OCI-LY7 (cell line): Measurements from ENCODE around the gene RIMKLB. TPM values are rescaled to one million over a fixed set of nuclear protein-coding genes. Genes with fewer than 3 reads are reported as not detected.

ENCODE experiments used
- BruUV-seq: library from RNA; stranded (reverse); fragments of 400-500 nt; replicated peaks from 2 replicates; lab custom pipeline; 2021; lab: Mats Ljungman, UMichigan
- CTCF ChIA-PET: fragments of 300-600 bp; sonication (Branson Sonifier 250); formaldehyde crosslinking; loops from one replicate; lab custom pipeline; 2022; ENCODE audit warnings: antibody characterized with exemption; ENCODE audit not compliant: unreplicated experiment; lab: Charles Lee
- POLR2A ChIA-PET: fragments of 300-600 bp; sonication (Branson Sonifier 250); formaldehyde crosslinking; loops from one replicate; lab custom pipeline; 2022; ENCODE audit warnings: antibody characterized with exemption; lab: Charles Lee
- DNase-seq: peaks from one replicate; pipeline ENCODE4 v3.0.0-alpha.2; 2015; ENCODE audit warnings: low spot score
- H2AFZ ChIP-seq: fragments of 200-600 bp; sonication (generic), shearing (Covaris generic); 2 replicates; pipeline ENCODE4 v1.6.1; 2014; ENCODE audit warnings: mild to moderate bottlenecking, antibody characterized with exemption, low read length, moderate library complexity
- H3K27ac ChIP-seq: fragments of 200-600 bp; sonication (generic); 2 replicates; pipeline ENCODE4 v1.5.1; 2014; ENCODE audit warnings: mixed run types, low read depth, mild to moderate bottlenecking, moderate library complexity, low read length, inconsistent platforms; ENCODE audit not compliant: poor library complexity, severe bottlenecking
- H3K36me3 ChIP-seq: fragments of 200-600 bp; sonication (generic); 2 replicates; pipeline ENCODE4 v1.6.1; 2014; ENCODE audit warnings: mild to moderate bottlenecking, antibody characterized with exemption, low read length, moderate library complexity, mixed read lengths; ENCODE audit not compliant: insufficient read depth
- H3K4me1 ChIP-seq: fragments of 200-600 bp; sonication (generic); 2 replicates; pipeline ENCODE4 v1.5.1; 2014; ENCODE audit warnings: mild to moderate bottlenecking, low read length; ENCODE audit not compliant: insufficient read depth, poor library complexity, severe bottlenecking
- H3K4me2 ChIP-seq: fragments of 200-600 bp; sonication (generic); 2 replicates; pipeline ENCODE4 v1.6.1; 2014; ENCODE audit warnings: mild to moderate bottlenecking, low read length
- H3K4me3 ChIP-seq: fragments of 200-600 bp; sonication (generic); 2 replicates; pipeline ENCODE4 v1.5.1; 2014; ENCODE audit warnings: mild to moderate bottlenecking, low read depth, low read length; ENCODE audit not compliant: poor library complexity, severe bottlenecking
- H3K79me2 ChIP-seq: fragments of 200-600 bp; sonication (generic); 2 replicates; pipeline ENCODE4 v1.6.1; 2016; ENCODE audit warnings: low read depth, mild to moderate bottlenecking, low read length, moderate library complexity, mixed read lengths; ENCODE audit not compliant: insufficient read depth
- H3K9me2 ChIP-seq: fragments of 200-600 bp; sonication (generic); 2 replicates; pipeline ENCODE4 v1.6.1; 2016; ENCODE audit warnings: mild to moderate bottlenecking, low read length, mixed read lengths; ENCODE audit not compliant: insufficient read depth
- H3K9me3 ChIP-seq: fragments of 200-600 bp; sonication (generic); 2 replicates; pipeline ENCODE4 v1.6.1; 2014; ENCODE audit warnings: mild to moderate bottlenecking, mixed run types, low read length, mixed read lengths
- H4K20me1 ChIP-seq: fragments of 200-600 bp; sonication (generic); 2 replicates; pipeline ENCODE4 v1.6.1; 2014; ENCODE audit warnings: mild to moderate bottlenecking, antibody characterized with exemption, low read length, moderate library complexity, mixed read lengths; ENCODE audit not compliant: insufficient read depth
- EZH2phosphoT487 ChIP-seq: fragments of 200-600 bp; sonication (generic); IDR thresholded peaks from 2 replicates; pipeline ENCODE4 v1.6.1; 2018; ENCODE audit warnings: low read depth, borderline replicate concordance, mild to moderate bottlenecking, mixed run types, antibody characterized with exemption, low read length, moderate library complexity, mixed read lengths
- intact Hi-C: fragments of 100-400 bp; cut with micrococcal nuclease; formaldehyde crosslinking; loops from one replicate; pipeline ENCODE4 v1.10.0; 2022; ENCODE audit not compliant: unreplicated experiment
- total RNA-seq, 2 experiments: library from RNA; depleted of rRNA in 1 of 2; stranded (reverse); fragments of >200 nt in 1 of 2; shearing (Covaris generic) in 1 of 2; gene quantifications; 2 replicates each; pipeline ENCODE4 v1.2.3, GENCODE V29; 2014 to 2022
- TF ChIP-seq, protein P1 (sequence below): fragments of 200-600 bp; sonication (generic); conservative IDR thresholded peaks from 2 replicates; pipeline ENCODE4 v1.5.1; 2014; ENCODE audit warnings: mild to moderate bottlenecking, antibody characterized with exemption, low read length, moderate library complexity, mixed read lengths

The RIMKLB gene
- total RNA-seq, 2 experiments from 2014 or later = 84.6 to 109 TPM

DNA sequence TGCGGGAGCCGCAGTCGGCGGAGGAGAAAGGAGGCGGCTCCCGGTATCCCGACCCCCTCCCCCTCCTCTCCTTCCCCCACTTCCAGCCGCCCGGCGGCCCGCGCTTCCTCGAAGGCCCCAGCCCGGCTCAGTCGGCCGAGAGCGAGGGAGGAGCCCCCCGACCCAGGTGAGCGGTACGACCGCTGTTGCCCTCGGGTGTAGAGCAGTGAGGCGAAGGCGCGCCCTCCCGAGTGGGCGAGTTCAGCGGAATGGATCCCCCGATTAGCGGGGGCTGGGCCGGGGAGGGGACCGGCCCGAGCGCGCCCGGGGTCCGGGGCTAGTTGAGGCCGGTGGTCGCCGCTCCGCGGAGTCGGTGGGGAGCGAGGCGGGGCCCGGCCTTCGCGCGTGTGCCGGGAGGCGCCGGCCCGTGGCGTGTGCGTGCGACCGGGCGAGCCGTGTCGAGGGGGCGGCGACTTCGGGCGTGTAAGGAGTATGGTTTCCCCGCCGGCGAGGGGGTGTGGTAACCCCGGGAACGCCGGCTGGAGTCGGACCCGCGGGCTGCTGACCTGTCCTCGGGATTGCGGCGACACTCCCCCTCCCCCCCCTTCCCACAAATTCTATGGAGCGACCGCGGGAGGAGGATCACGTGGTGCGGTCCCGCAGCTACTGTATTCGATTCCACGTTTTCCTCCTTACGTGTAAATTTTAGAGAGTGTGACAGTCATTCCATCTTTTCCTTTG lies 501 bp downstream of the RIMKLB start:
- no peak overlapping the region for H2AFZ ChIP-seq
- intact Hi-C loops = loop anchor here (5.0 to 10.0 kb wide), 3 partner anchors 249 to 1697 kb away; partner anchors contain the start of genes CLECL1, KLRK1 and M6PR
- TF ChIP-seq EZH2phosphoT487 = no peak
- TF ChIP-seq, protein P1, sequence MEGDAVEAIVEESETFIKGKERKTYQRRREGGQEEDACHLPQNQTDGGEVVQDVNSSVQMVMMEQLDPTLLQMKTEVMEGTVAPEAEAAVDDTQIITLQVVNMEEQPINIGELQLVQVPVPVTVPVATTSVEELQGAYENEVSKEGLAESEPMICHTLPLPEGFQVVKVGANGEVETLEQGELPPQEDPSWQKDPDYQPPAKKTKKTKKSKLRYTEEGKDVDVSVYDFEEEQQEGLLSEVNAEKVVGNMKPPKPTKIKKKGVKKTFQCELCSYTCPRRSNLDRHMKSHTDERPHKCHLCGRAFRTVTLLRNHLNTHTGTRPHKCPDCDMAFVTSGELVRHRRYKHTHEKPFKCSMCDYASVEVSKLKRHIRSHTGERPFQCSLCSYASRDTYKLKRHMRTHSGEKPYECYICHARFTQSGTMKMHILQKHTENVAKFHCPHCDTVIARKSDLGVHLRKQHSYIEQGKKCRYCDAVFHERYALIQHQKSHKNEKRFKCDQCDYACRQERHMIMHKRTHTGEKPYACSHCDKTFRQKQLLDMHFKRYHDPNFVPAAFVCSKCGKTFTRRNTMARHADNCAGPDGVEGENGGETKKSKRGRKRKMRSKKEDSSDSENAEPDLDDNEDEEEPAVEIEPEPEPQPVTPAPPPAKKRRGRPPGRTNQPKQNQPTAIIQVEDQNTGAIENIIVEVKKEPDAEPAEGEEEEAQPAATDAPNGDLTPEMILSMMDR = no peak
- H3K4me1 ChIP-seq = peaks cover 71% of the 10 kb centered on the region
- BruUV-seq = no TSS peak
- H3K27ac ChIP-seq = peak overlapping the region; percentile 100
- H3K79me2 ChIP-seq = peaks cover 57% of the 10 kb centered on the region
- CTCF ChIA-PET = interaction anchor here (1.0 kb wide), 1 partner anchor 87 kb away, joined by 3 read pairs; no protein-coding TSS in a partner anchor
- H3K36me3 ChIP-seq = peaks cover 36% of the 10 kb centered on the region
- H3K4me3 ChIP-seq = peak overlapping the region; percentile 86
- H4K20me1 ChIP-seq = peaks cover 28% of the 10 kb centered on the region
- no peaks in the 10 kb centered on the region for H3K9me2 ChIP-seq
- H3K9me3 ChIP-seq = no peaks in the 10 kb centered on the region
- POLR2A ChIA-PET = interaction anchor here (0.6 to 1.5 kb wide), 7 partner anchors 11 to 440 kb away, joined by 3 to 5 read pairs (median 3); no protein-coding TSS in a partner anchor
- DNase-seq = peak; percentile 60
- peak overlapping the region; percentile 94 for H3K4me2 ChIP-seq

DNA sequence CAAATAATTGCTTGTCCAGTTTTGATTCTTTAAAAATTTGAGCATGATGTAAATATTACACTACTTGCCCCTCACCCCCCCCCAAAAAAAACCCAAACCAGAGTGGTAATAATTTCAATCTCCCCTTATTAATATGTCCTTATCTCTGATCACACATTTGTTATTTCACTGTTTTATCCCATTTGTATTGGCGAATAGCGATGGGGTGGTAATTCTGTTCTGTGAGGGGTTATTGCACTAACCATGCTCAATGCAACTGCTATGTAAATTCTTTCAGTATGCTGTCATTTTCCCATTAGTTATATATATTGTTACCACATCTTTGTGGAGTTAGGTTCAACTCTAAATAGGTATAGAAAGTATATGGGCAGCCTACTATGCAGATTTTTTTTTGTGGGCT lies 1.1 kb downstream of the RIMKLB start:
- Histone ChIP-seq H3K4me1 (peaks cover 67% of the 10 kb centered on the region), H3K9me3 (no peaks in the 10 kb centered on the region), H3K4me3 (peak overlapping the region; percentile 86), H3K79me2 (peaks cover 63% of the 10 kb centered on the region), H3K27ac (peak overlapping the region; percentile 100), H4K20me1 (peaks cover 34% of the 10 kb centered on the region), H3K9me2 (no peaks in the 10 kb centered on the region), H3K4me2 (peak overlapping the region; percentile 94), H2AFZ (no peak overlapping the region), H3K36me3 (peaks cover 42% of the 10 kb centered on the region)
- TF ChIP-seq EZH2phosphoT487 = no peak
- TF ChIP-seq, protein P1 = no peak
- intact Hi-C loops = loop anchor here (5.0 to 10.0 kb wide), 3 partner anchors 248 to 1696 kb away; partner anchors contain the start of genes CLECL1, KLRK1 and M6PR
- BruUV-seq = no TSS peak
- CTCF ChIA-PET = no interaction called here
- POLR2A ChIA-PET = no interaction called here
- no peak for DNase-seq

DNA sequence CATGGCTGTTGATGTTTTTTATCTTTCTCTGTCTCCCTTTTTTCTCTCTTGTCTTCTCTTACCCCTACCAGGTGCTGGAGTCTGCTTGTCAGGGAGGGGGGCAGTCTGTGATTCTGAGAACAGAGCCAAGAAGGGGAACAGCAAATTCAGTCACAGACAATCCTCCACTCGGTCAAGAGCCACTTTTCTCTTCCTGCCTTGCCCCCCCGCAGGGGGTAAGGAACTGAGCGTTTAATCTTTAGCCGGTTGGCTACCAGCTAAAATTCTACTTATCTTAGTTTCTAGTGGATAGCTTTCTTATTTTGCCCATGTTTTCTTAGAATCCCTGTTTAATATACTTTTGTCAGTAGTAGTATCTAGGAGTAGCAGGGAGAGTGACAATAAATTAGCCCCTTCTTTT lies 1.9 kb downstream of the RIMKLB start:
- ChIA-PET POLR2A (interaction anchor here (0.6 to 1.5 kb wide), 4 partner anchors 21 to 646 kb away, joined by 3 read pairs; no protein-coding TSS in a partner anchor), CTCF (no interaction called here)
- peaks cover 34% of the 10 kb centered on the region for H4K20me1 ChIP-seq
- H3K9me2 ChIP-seq = no peaks in the 10 kb centered on the region
- intact Hi-C loops = loop anchor here (5.0 to 10.0 kb wide), 3 partner anchors 248 to 1695 kb away; partner anchors contain the start of genes CLECL1, KLRK1 and M6PR
- H2AFZ ChIP-seq = no peak overlapping the region
- H3K79me2 ChIP-seq = peaks cover 71% of the 10 kb centered on the region
- H3K36me3 ChIP-seq = peaks cover 51% of the 10 kb centered on the region
- peak; percentile 51 for DNase-seq
- TF ChIP-seq, protein P1 = no peak; the same call in 1 of the 2 replicates
- no peak for TF ChIP-seq EZH2phosphoT487
- H3K4me2 ChIP-seq = peak overlapping the region; percentile 94
- no peaks in the 10 kb centered on the region for H3K9me3 ChIP-seq
- H3K4me3 ChIP-seq = peak overlapping the region; percentile 86
- BruUV-seq = TSS peak; percentile 29
- peak overlapping the region; percentile 100 for H3K27ac ChIP-seq
- H3K4me1 ChIP-seq = peaks cover 59% of the 10 kb centered on the region
